DOHH2 (cell line): Measurements from ENCODE around the gene FOLR3.

Source experiments
- CTCF ChIP-seq: fragments of 200-600 bp; sonication (generic); IDR thresholded peaks from one replicate; pipeline ENCODE4 v1.5.1; 2014; ENCODE audit warnings: antibody characterized with exemption, mild to moderate bottlenecking, low read depth, low read length; ENCODE audit not compliant: poor library complexity, severe bottlenecking
- EZH2phosphoT487 ChIP-seq: fragments of 200-600 bp; sonication (generic); IDR thresholded peaks from 2 replicates; pipeline ENCODE4 v1.6.1; 2017; ENCODE audit warnings: borderline replicate concordance, mild to moderate bottlenecking, antibody characterized with exemption, low read length, moderate library complexity, mixed read lengths

DNA sequence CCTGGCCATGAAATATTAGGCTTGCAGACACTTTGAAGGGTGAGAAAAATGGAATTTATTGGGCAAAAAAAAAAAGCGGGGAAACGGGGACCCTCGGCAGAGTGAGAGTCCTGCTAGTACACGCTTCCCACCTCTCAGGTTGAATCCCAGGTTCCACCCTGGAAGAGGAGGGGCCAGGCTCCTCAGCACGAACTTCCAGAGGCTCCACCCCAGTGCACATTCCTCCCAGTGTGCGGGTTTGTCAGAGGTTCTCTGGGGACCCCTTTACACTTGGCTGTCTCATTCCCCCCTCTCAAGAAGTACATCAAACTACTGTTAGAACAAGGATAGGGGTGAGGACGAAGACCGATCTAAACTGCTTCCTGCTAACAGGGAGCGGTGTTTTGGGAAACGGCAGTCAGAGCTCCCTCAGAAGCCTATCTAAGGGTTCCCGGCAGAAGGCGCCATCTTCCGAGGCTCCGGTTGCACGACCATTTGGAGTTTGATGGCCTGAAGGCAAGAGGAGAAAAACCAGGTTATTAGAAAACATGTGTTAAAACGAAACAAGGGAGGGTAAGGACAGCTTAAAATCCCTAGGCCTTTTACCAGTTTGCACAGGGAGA lies 27.5 kb downstream of the FOLR3 start:
- TF ChIP-seq CTCF (no peak), EZH2phosphoT487 (no peak)
